ENCODE data around the gene OGFR. TPM values are rescaled to one million over a fixed set of nuclear protein-coding genes. Genes with fewer than 3 reads are reported as not detected.

OGFR gene
- polyA plus RNA-seq, 1 donor (not counting 4 experiments of a cell fraction or from before 2014, with no cell fraction given): 39.8 TPM

GRCh38 chr20:62762376-62762775, 42.3 kb upstream of the OGFR start:
- Histone ChIP-seq H3K9me3 (ENCODE audit: control insufficient read depth, low read depth, low read length) (no peaks in the 10 kb centered on the region), H3K4me3 (ENCODE audit: control insufficient read depth in 2 of 3, extremely low read depth in 1 of 3, insufficient read depth in 2 of 3, low read depth in 1 of 3, low read length in 3 of 3) (no peak overlapping the region), H4K20me1 (ENCODE audit: control insufficient read depth, extremely low read depth, insufficient read depth, low read length) (peaks cover 2% of the 10 kb centered on the region), H3K4me1 (ENCODE audit: control insufficient read depth, extremely low read depth, insufficient read depth, low read length) (no peaks in the 10 kb centered on the region), H3K9me1 (ENCODE audit: control insufficient read depth, extremely low read depth, insufficient read depth, low read length) (no peaks in the 10 kb centered on the region), H3K4me2 (ENCODE audit: control insufficient read depth, extremely low read depth, insufficient read depth, low read depth, low read length) (no peak overlapping the region), H3K9ac (ENCODE audit: control insufficient read depth, extremely low read depth, insufficient read depth, low read length) (no peak overlapping the region), H3K79me2 (ENCODE audit: control insufficient read depth, insufficient read depth, low read length) (no peaks in the 10 kb centered on the region), H3K27ac (ENCODE audit: control insufficient read depth, insufficient read depth, low read length) (no peak overlapping the region), H3K27me3 (ENCODE audit: control insufficient read depth, extremely low read depth, insufficient read depth, low read length) (peaks cover 32% of the 10 kb centered on the region), H2AFZ (ENCODE audit: control insufficient read depth, low read length) (no peak overlapping the region), H3K36me3 (ENCODE audit: control insufficient read depth in 2 of 2, extremely low read depth in 1 of 2, insufficient read depth in 2 of 2, low read length in 2 of 2) (no peaks in the 10 kb centered on the region)
- dilution Hi-C loops (cut with MboI; ENCODE audit: extremely low pct_ligation_motif_present, low sequenced_read_pairs): no loop called here
- DNase-seq (ENCODE audit: low read depth, low spot score) (no peak), FAIRE-seq (no peak)
- TF ChIP-seq EZH2 (IDR thresholded peaks at IDR 0.05; ENCODE audit: low read length) (no peak), CTCF (optimal IDR thresholded peaks at IDR 0.05 in 1 of 3, IDR thresholded peaks at IDR 0.05 in 1 of 3, conservative IDR thresholded peaks at IDR 0.05 in 1 of 3; ENCODE audit: extremely low read depth in 1 of 3, insufficient read depth in 2 of 3, low read length in 3 of 3) (no peak)

- Histone ChIP-seq H3K9me3 (ENCODE audit: control insufficient read depth, low read depth, low read length) (no peaks in the 10 kb centered on the region), H4K20me1 (ENCODE audit: control insufficient read depth, extremely low read depth, insufficient read depth, low read length) (peaks cover 2% of the 10 kb centered on the region), H3K4me3 (ENCODE audit: control insufficient read depth in 2 of 3, extremely low read depth in 1 of 3, insufficient read depth in 2 of 3, low read depth in 1 of 3, low read length in 3 of 3) (no peak overlapping the region), H3K27ac (ENCODE audit: control insufficient read depth, insufficient read depth, low read length) (no peak overlapping the region), H3K27me3 (ENCODE audit: control insufficient read depth, extremely low read depth, insufficient read depth, low read length) (peaks cover 32% of the 10 kb centered on the region), H3K9ac (ENCODE audit: control insufficient read depth, extremely low read depth, insufficient read depth, low read length) (no peak overlapping the region), H3K4me1 (ENCODE audit: control insufficient read depth, extremely low read depth, insufficient read depth, low read length) (no peaks in the 10 kb centered on the region), H3K9me1 (ENCODE audit: control insufficient read depth, extremely low read depth, insufficient read depth, low read length) (no peaks in the 10 kb centered on the region), H2AFZ (ENCODE audit: control insufficient read depth, low read length) (no peak overlapping the region), H3K4me2 (ENCODE audit: control insufficient read depth, extremely low read depth, insufficient read depth, low read depth, low read length) (no peak overlapping the region), H3K79me2 (ENCODE audit: control insufficient read depth, insufficient read depth, low read length) (no peaks in the 10 kb centered on the region), H3K36me3 (ENCODE audit: control insufficient read depth in 2 of 2, extremely low read depth in 1 of 2, insufficient read depth in 2 of 2, low read length in 2 of 2) (no peaks in the 10 kb centered on the region)
- FAIRE-seq (no peak), DNase-seq (ENCODE audit: low read depth, low spot score) (no peak)
- TF ChIP-seq EZH2 (IDR thresholded peaks at IDR 0.05; ENCODE audit: low read length) (no peak), CTCF (optimal IDR thresholded peaks at IDR 0.05 in 1 of 3, IDR thresholded peaks at IDR 0.05 in 1 of 3, conservative IDR thresholded peaks at IDR 0.05 in 1 of 3; ENCODE audit: extremely low read depth in 1 of 3, insufficient read depth in 2 of 3, low read length in 3 of 3) (no peak)
- dilution Hi-C loops (cut with MboI; ENCODE audit: extremely low pct_ligation_motif_present, low sequenced_read_pairs): no loop called here
Observed at GRCh38 chr20:62762801-62763368, 41.8 kb upstream of the OGFR start.

All from keratinocyte (primary cell).